ENCODE data around the gene CDH23.

CDH23 gene

DNA sequence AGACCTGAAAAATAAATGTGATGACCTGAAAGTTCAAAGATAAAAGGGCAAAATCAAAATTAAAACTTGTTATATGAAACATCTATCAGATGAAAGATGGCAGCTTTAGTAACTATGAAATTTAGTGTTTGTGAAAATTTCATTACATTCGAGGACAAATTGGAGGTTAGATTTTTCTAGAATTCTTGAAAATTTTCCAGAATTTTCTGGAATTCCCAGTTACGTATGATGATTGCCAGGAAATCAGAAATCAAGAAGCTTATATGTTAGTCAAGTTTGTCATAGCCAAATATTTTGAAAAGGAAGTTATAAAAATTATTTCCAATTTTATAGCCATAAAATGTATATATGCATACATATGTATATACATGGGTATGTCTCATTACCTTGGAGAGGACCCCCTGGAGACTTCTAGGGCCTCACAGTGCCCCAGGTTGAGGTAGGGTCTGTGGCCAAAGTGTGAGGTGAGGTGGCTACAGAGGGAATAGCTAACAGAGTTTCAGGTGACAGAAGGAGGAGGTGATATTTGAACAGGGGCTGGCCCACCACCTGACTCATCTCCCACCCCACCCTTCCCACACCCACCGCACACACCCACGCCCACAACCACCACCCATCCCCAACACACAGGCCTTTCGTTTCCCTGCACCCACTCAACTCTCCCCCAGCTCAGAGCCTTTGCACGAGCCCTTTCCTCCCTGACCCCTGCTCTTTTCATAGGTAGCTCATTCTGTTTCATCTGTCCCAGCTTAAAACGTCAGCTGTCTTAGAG is 301.4 kb downstream of the CDH23 start:
- DNase-seq, result no peak

GRCh38 chr10:71698737-71699136 is 302.0 kb downstream of the CDH23 start:
- no peak for DNase-seq

DNA sequence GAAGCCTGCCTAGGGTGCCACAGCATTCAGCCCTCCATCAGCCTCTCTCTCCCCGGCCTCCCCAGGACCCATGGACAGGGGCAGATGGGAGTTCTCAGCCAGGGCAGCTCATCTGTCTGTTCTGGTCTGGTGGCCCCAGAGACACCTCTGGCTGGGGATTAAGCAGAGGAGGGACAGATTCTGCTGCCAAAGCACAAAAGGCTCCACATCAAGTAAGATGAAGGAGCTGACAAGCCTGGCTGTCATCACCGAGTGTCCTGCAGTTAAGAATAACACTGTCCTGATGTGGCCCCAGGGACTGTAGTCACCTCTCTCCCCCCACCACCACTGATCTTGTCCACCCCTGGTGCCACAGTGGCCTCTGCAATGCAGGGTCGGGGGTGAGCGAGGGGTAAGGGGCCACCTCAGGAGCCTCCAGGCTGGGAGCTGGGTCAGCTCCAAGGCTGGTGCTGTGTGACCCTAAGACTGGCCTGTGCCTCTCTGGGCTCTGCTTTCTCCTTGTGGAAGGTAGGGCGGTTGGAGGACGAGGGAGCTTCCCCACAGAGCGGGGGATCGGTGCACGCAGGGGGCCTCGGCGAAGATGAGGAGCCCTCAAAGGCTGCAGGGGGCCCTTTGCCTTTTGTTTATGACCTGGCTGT is 304.1 kb downstream of the CDH23 start:
- no peak for DNase-seq

DNA sequence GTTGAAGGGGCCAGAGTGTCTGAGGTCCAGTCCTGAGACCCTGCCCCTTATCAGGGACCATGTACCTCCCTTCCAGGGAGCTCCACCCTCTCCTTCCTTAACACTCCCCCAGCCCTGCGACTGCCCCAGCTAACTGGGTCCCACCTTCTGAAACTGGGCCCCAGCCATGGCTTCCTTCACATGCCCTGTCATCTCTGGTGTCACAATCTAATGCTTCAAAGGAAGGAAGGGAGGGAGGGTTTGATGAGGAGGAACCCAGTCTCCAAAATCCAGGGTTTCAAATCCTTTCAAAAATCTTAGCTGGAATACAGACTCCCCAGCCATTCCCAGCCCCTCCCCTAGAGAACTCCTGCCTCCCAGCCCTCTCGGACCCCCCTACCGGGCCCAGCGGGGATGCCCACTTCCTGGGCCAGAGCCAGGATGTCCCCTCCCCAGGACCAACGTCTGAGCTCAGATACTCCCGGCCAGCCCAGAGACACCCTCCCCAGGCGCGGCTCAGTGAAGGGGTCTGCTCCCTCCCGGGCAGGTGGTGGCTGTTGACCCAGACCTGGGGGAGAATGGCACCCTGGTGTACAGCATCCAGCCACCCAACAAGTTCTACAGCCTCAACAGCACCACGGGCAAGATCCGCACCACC is 304.9 kb downstream of the CDH23 start:
- DNase-seq, result no peak

GRCh38 chr10:71703577-71703976 is 306.9 kb downstream of the CDH23 start:
- DNase-seq, result no peak

DNA sequence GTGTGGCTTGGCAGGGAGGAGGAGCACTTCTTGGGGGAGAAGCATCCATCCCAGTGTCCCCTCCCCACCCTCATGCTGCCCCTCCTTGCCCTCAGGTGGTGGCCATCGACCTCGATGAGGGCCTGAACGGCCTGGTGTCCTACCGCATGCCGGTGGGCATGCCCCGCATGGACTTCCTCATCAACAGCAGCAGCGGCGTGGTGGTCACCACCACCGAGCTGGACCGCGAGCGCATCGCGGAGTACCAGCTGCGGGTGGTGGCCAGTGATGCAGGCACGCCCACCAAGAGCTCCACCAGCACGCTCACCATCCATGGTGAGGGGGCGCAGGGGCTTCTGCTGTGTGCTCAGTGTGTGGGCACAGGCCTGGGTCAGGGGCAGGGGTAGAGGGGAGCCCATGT is 308.1 kb downstream of the CDH23 start:
- DNase-seq, result no peak

DNA sequence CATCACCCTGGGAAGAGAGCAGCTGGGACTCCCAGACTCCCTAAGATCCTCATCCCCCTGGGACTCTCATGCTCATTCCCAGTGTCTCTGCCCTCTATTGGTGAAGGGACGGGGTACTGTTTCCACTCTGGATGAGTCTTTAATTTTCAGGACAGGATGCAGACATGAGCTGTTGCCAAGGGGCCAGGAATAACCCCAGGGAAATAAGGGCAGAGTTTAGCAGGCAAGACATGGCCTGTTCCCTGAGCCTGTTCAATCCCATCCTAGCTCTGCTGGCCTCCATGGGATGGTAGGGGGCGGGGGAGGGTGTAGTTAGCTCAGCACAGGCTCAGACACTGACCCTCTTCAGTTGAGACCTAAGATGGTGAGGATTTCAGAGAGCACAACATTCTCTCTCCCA is 308.9 kb downstream of the CDH23 start:
- no peak for DNase-seq

- DNase-seq, result no peak
These were observed 309.7 kb downstream of the CDH23 start for GRCh38 chr10:71706216-71707121.

- no peak for DNase-seq
These were observed 310.6 kb downstream of the CDH23 start for GRCh38 chr10:71707240-71707789.

GRCh38 chr10:71708301-71708703 is 311.6 kb downstream of the CDH23 start:
- peak; percentile 46 for DNase-seq

- DNase-seq, result no peak
These were observed 312.5 kb downstream of the CDH23 start for GRCh38 chr10:71708897-71709882.

DNA sequence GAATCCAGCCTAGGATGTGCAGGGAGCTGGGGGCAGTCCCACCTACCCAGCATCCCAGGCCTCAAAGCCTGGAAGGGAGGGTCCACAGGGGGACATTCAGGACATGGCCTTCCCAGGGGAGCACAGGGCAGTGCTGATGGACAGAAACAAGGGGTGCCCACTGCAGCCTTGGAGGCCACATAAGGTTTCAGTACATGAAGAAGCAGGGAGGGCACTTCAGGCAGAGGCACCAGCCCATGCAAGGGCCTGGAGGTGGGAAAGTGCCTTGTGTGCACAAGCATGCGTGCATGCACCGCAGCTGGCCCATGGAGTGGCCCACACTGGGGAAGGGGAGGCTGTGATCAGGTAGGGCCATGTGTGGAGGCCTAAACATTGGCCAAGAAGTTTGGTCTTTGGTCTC is 313.8 kb downstream of the CDH23 start:
- no peak for DNase-seq

- DNase-seq, result no peak
These were observed 314.4 kb downstream of the CDH23 start for GRCh38 chr10:71711052-71711623.

- no peak for DNase-seq
These were observed 315.4 kb downstream of the CDH23 start for GRCh38 chr10:71712170-71712569.

DNA sequence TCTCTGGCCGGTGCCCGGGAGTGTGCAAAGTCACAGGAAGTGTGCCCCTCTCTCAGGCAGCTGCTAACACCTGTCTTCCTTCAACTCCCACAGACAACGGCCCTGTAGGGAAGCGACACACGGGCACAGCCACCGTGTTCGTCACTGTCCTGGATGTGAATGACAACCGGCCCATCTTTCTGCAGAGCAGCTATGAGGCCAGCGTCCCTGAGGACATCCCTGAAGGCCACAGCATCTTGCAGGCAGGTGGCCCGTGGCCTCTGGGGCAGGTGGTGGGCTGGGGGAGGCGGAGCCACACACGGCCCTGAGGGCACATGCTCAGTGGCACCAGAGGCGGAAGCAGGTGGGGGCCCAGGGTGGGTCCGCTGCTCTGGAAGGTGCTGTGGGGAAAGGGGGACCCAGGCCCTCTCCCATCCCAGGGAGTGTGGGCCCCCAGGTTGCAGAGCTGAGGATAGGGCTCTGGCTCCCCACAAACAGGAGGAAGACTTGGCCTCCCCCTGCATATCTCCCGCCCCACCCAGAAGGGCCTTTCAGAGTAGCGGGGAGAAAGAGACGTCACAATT is 315.9 kb downstream of the CDH23 start:
- DNase-seq, result no peak

GRCh38 chr10:71713135-71714030 is 316.7 kb downstream of the CDH23 start:
- no peak for DNase-seq

DNA sequence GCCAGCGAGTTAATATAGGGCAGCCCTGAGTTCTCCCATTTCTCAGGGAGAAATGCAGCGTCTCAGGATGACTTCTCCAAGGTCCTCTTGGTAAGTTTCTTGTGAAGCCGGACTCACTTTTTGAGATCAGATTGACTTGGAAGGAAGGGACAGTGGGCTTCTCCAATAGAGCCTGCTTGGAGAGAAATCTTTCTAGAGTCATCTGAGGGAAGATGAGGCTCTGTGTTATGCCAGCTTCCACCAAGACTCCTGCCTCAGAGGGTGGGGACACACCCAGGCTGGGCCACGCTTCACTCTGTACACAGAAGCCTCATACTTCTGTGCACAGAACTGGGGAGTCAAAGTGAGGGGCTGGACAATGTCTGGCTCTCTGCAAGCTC is 317.3 kb downstream of the CDH23 start:
- DNase-seq, result no peak

- no peak for DNase-seq
These were observed 317.9 kb downstream of the CDH23 start for GRCh38 chr10:71714592-71714991.

DNA sequence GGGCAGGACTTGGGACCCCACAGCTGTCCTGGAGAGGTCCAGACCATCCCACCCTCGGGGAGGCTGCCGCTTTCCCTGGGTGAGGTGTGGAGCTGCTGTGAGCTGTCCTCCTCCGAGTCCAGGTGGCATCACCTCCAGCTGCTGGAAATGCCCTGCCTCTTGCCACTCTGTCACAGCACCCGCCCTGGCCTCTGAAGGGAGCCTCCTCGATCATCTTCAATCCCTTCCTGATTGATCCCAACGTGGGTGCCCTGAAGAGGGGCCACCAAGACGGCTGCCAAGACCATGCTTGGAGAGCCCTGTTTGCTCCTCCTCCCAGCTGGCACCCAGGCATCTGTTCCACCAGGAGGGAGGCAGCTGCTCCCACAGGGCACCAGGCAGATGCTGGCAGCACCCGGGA is 318.3 kb downstream of the CDH23 start:
- no peak for DNase-seq

- DNase-seq, result no peak
These were observed 319.1 kb downstream of the CDH23 start for GRCh38 chr10:71715860-71716259.

Measured in activated CD4-positive, alpha-beta T cell treated with anti-CD3 and anti-CD28 coated beads for 1 hour (primary cell).